ENCODE measurements around the gene AHCYL2.

Gene AHCYL2

GRCh38 chr7:129452589-129453231, 227.9 kb downstream of the AHCYL2 start:
- no peak overlapping the region for H3K4me3 ChIP-seq (ENCODE audit: control insufficient read depth, low read depth, low read length)
- TF ChIP-seq, protein P1, sequence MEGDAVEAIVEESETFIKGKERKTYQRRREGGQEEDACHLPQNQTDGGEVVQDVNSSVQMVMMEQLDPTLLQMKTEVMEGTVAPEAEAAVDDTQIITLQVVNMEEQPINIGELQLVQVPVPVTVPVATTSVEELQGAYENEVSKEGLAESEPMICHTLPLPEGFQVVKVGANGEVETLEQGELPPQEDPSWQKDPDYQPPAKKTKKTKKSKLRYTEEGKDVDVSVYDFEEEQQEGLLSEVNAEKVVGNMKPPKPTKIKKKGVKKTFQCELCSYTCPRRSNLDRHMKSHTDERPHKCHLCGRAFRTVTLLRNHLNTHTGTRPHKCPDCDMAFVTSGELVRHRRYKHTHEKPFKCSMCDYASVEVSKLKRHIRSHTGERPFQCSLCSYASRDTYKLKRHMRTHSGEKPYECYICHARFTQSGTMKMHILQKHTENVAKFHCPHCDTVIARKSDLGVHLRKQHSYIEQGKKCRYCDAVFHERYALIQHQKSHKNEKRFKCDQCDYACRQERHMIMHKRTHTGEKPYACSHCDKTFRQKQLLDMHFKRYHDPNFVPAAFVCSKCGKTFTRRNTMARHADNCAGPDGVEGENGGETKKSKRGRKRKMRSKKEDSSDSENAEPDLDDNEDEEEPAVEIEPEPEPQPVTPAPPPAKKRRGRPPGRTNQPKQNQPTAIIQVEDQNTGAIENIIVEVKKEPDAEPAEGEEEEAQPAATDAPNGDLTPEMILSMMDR (conservative IDR thresholded peaks at IDR 0.05; ENCODE audit: control insufficient read depth, insufficient read depth, low read depth, low read length): no peak
- DNase-seq (ENCODE audit: low read depth): no peak

DNA sequence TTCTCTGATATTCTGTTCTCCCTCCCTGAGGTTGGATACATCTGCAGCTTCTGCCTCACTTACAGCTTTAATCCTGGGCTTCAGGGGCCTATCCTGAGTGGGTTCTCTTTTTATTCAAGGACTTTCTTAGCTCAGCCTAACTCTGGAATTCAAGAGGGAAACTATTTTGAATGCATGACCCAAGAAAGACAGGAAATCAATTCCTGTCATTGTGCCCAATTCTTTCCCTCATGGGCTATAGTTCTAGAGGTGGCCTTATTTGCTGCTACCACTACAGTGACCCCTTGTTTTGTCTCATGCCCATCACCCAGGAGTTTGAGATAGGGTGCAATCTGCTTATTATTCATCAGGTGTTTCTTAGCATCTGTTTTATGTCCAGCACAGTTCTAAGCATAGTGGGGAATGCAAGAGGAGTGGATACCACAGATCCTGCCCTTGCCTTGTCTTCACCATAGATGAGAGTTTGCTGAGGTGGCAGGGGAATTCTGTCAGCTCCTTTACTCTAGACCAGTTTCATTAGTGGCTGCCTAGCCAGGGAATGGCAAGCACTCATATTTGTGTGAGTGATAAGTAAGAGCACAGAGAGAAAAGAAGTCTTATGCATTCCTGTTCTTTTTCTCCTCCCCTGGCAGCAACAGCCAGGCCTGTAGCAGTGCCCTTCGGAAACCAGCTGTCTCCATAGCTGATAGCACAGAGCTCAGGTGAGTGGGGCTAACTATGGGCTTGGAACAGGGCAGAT, 228.8 kb downstream of the AHCYL2 start:
- H3K4me3 ChIP-seq (ENCODE audit: control insufficient read depth, low read depth, low read length): no peak overlapping the region
- no peak for DNase-seq (ENCODE audit: low read depth)
- TF ChIP-seq, protein P1 (conservative IDR thresholded peaks at IDR 0.05; ENCODE audit: control insufficient read depth, insufficient read depth, low read depth, low read length): no peak

DNA sequence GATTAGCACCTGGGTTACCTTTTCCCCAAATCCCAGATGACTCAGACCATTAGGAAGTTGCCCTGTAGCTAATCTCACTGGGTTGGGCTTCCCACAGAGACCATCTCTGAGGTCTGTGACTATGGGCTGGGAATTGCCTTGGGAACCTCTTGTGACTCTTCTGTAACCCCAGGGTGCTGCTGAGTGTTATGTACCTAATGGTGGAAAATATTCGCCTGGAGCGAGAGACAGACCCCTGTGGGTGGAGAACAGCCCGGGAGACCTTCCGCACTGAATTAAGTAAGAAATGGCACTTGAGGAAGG, 229.4 kb downstream of the AHCYL2 start:
- no peak for DNase-seq (ENCODE audit: low read depth)
- H3K4me3 ChIP-seq (ENCODE audit: control insufficient read depth, low read depth, low read length): no peak overlapping the region
- TF ChIP-seq, protein P1 (conservative IDR thresholded peaks at IDR 0.05; ENCODE audit: control insufficient read depth, insufficient read depth, low read depth, low read length): no peak

DNA sequence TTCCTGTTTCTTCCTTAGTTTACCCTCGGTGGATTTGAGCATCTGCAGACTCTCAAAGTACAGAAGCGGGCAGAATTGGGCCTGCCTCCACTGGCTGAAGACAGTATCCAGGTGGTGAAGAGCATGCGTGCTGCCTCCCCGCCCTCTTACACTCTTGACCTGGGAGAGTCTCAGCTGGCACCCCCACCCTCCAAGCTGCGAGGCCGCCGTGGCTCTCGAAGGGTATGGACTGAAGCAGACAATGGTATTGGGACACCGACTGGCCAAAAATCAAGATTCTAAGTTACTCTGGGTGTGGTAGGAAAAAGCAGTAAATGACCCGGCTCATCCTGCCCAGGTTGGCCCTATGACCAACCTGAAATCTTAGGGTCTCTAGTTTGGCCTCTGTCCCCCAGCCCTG, 231.6 kb downstream of the AHCYL2 start:
- H3K4me3 ChIP-seq (ENCODE audit: control insufficient read depth, low read depth, low read length): no peak overlapping the region
- TF ChIP-seq, protein P1 (conservative IDR thresholded peaks at IDR 0.05; ENCODE audit: control insufficient read depth, insufficient read depth, low read depth, low read length): no peak
- DNase-seq (ENCODE audit: low read depth): no peak

GRCh38 chr7:129457101-129457500, 232.3 kb downstream of the AHCYL2 start:
- TF ChIP-seq, protein P1 (conservative IDR thresholded peaks at IDR 0.05; ENCODE audit: control insufficient read depth, insufficient read depth, low read depth, low read length): no peak
- DNase-seq (ENCODE audit: low read depth): no peak
- no peak overlapping the region for H3K4me3 ChIP-seq (ENCODE audit: control insufficient read depth, low read depth, low read length)

DNA sequence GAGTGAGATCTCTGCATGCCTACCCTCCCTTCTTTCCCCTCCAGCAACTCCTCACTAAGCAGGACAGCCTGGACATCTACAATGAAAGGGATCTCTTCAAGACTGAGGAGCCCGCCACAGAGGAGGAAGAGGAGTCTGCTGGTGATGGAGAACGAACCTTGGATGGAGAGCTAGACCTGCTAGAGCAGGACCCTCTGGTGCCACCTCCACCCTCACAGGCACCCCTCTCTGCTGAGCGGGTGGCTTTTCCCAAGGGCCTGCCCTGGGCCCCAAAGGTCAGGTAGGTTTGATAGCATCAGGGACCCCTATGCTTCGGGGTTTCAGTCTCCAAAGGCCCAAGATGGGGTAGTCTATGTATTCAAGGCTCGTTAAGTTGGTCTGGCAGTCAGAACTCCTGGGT, 233.3 kb downstream of the AHCYL2 start:
- no peak for DNase-seq (ENCODE audit: low read depth)
- H3K4me3 ChIP-seq (ENCODE audit: control insufficient read depth, low read depth, low read length): no peak overlapping the region
- TF ChIP-seq, protein P1 (conservative IDR thresholded peaks at IDR 0.05; ENCODE audit: control insufficient read depth, insufficient read depth, low read depth, low read length): no peak
